K562 (cell line): Measurements from ENCODE around the gene FAM53A.

ENCODE experiments used
- CEBPZ ChIP-seq: fragments of 150-350 bp; IDR thresholded peaks from 2 replicates; pipeline ENCODE4 v1.6.1; 2014; ENCODE audit warnings: low read depth, mild to moderate bottlenecking, low read length, borderline replicate concordance
- CTCF ChIP-seq, 3 experiments: IDR thresholded peaks in 2 of 3; conservative IDR thresholded peaks in 1 of 3; 2 replicates each; pipeline ENCODE4 v1.5.1; 2011 to 2012; ENCODE audit warnings: low read length in 3 of 3, mild to moderate bottlenecking in 3 of 3, control low read depth in 2 of 3, improper control_type of control experiment in 1 of 3, inconsistent platforms in 1 of 3, low read depth in 1 of 3, mixed read lengths in 1 of 3, moderate library complexity in 1 of 3; ENCODE audit not compliant: insufficient read depth in 2 of 3
- FOS ChIP-seq: IDR thresholded peaks from 3 replicates; pipeline ENCODE4 v1.6.1; 2011; ENCODE audit not compliant: insufficient read length; ENCODE audit errors: extremely low read depth
- OTX1 ChIP-seq: fragments of 450-650 bp; formaldehyde crosslinking; IDR thresholded peaks from 2 replicates; pipeline ENCODE4 v1.4.0; 2022; ENCODE audit warnings: mild to moderate bottlenecking

GRCh38 chr4:1678244-1678643 is 5.9 kb downstream of the FAM53A start:
- TF ChIP-seq CEBPZ (no peak), OTX1 (CRISPR knock-in tag) (no peak), FOS (no peak), CTCF (IDR thresholded peaks at IDR 0.05 in 2 of 3, conservative IDR thresholded peaks at IDR 0.05 in 1 of 3; ENCODE audit: insufficient read depth in 2 of 3, low read depth in 1 of 3, low read length in 3 of 3) (no peak)
